PFSK-1 (cell line): Measurements from ENCODE around the gene MTF1.

ENCODE experiments used
- FOXP2 ChIP-seq: optimal IDR thresholded peaks from 2 replicates; pipeline ENCODE3; 2011; ENCODE audit warnings: borderline replicate concordance, control low read depth, inconsistent platforms; ENCODE audit not compliant: insufficient read depth; ENCODE audit errors: extremely low read length, extremely low read depth
- POLR2AphosphoS5 ChIP-seq: IDR thresholded peaks from 2 replicates; pipeline ENCODE4 v1.6.1; 2012; ENCODE audit warnings: low read depth, mild to moderate bottlenecking, control low read depth, low read length, moderate library complexity
- SIN3A ChIP-seq: IDR thresholded peaks from 2 replicates; pipeline ENCODE4 v1.6.1; 2012; ENCODE audit warnings: mild to moderate bottlenecking, low read length, moderate library complexity, borderline replicate concordance; ENCODE audit not compliant: insufficient read depth
- TAF1 ChIP-seq: IDR thresholded peaks from 2 replicates; pipeline ENCODE4 v1.6.1; 2012; ENCODE audit warnings: low read length, control low read depth, borderline replicate concordance; ENCODE audit not compliant: insufficient read depth
- TF ChIP-seq, protein P1 (sequence below), 2 experiments: IDR thresholded peaks; 2 replicates each; pipeline versions ENCODE4 v1.6.1 to v1.8.0; 2011 to 2012; ENCODE audit warnings: low read depth in 2 of 2, low read length in 2 of 2, control low read depth in 1 of 2, inconsistent platforms in 1 of 2, mild to moderate bottlenecking in 1 of 2, moderate library complexity in 1 of 2; ENCODE audit not compliant: insufficient read depth in 1 of 2

The MTF1 gene

DNA sequence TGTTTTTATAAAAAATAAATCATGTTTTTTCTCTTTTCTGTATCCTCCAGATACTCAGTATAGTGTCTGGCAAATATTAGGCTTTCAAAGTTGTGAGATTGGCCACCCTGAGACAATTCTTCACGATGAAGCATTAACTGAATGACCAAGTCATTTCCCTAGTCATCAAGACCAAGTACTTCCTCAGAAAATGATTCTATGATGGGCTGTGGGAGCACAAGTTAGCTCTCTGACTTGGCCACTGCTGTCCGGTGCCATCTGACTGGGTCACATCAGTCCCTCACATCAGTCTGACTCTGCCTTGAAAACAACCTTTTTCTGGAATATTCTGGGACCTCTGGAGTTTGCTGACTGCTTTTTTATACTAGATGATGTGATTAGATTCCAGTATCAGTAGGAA lies 37.9 kb downstream of the MTF1 start:
- TF ChIP-seq TAF1 (no peak), SIN3A (no peak), POLR2AphosphoS5 (no peak), FOXP2 (no peak)
- TF ChIP-seq, protein P1, sequence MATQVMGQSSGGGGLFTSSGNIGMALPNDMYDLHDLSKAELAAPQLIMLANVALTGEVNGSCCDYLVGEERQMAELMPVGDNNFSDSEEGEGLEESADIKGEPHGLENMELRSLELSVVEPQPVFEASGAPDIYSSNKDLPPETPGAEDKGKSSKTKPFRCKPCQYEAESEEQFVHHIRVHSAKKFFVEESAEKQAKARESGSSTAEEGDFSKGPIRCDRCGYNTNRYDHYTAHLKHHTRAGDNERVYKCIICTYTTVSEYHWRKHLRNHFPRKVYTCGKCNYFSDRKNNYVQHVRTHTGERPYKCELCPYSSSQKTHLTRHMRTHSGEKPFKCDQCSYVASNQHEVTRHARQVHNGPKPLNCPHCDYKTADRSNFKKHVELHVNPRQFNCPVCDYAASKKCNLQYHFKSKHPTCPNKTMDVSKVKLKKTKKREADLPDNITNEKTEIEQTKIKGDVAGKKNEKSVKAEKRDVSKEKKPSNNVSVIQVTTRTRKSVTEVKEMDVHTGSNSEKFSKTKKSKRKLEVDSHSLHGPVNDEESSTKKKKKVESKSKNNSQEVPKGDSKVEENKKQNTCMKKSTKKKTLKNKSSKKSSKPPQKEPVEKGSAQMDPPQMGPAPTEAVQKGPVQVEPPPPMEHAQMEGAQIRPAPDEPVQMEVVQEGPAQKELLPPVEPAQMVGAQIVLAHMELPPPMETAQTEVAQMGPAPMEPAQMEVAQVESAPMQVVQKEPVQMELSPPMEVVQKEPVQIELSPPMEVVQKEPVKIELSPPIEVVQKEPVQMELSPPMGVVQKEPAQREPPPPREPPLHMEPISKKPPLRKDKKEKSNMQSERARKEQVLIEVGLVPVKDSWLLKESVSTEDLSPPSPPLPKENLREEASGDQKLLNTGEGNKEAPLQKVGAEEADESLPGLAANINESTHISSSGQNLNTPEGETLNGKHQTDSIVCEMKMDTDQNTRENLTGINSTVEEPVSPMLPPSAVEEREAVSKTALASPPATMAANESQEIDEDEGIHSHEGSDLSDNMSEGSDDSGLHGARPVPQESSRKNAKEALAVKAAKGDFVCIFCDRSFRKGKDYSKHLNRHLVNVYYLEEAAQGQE (IDR thresholded peaks at IDR 0.05; ENCODE audit: insufficient read depth in 1 of 2, low read depth in 2 of 2, low read length in 2 of 2) = no peak

DNA sequence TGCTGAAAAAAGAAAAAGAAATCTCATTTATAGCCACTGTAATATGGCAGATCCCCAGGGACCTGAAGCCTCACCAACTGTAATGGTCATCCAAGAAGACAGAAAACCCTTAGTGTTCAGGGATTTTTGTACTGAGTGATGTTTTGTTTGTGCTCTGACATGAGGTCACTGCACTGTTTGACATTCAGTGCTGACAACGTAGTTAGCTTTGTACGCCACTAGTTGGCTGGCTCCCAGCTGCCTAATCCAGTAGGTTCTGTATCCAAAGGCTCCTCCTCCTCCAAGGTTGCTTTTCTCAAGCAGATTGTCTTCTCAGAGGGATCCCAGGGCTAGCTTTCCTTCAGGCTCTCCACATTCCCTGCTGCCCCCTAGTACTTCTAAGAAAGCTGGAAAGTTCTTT lies 41.9 kb downstream of the MTF1 start:
- TF ChIP-seq SIN3A (no peak), FOXP2 (no peak), POLR2AphosphoS5 (no peak), TAF1 (no peak)
- TF ChIP-seq, protein P1 (IDR thresholded peaks at IDR 0.05; ENCODE audit: insufficient read depth in 1 of 2, low read depth in 2 of 2, low read length in 2 of 2) = no peak

DNA sequence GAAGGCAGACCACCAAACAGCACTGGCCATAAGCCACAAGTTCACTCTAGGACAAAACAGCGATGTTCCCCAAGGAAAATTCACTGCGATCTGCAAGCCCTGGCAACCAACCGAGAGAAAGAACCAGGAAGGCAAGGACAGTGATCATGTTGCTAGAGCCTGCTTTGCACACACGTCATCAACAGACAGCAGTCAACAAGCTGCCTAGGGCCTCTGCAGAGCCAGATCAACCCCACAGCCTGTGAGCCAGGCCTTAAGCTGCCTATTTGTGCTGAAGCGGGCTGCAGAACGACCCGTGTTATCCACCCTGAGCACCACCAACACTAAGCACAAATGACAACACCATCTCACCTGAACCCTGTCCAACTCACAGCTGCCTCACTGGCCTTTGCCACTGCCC lies 45.1 kb downstream of the MTF1 start:
- no peak for TF ChIP-seq POLR2AphosphoS5
- TF ChIP-seq SIN3A = no peak
- TF ChIP-seq, protein P1 (IDR thresholded peaks at IDR 0.05; ENCODE audit: insufficient read depth in 1 of 2, low read depth in 2 of 2, low read length in 2 of 2) = no peak
- TF ChIP-seq TAF1 = no peak
- TF ChIP-seq FOXP2 = no peak

DNA sequence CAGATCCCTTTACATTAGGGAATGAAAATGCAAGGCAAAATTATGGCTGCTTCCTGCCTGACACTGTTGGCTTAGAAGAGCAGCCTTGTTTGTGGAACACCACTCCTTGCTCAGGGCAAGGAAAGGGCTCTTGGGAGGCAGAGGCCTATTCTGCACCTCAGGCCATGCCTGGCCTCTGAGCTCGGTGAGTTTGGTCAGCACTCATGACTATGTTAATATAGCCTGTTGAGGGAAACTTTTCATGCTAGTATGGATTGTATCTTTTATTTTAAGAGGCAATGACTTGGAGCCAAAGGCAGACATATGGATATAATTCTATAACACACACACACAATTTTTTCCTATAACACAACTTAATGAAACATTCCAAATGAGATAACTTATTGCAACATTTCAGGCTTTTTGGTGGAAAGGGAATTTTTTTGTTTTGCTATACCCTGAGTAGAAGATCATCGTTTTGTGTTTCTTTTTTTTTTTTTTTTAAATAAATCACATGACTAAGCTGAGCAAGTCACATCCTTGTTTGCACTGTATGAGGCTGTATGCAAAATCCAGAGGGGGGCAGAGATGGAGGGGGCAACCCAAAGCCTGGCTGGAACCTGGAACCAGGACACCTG lies 45.8 kb downstream of the MTF1 start:
- TF ChIP-seq, protein P1 (IDR thresholded peaks at IDR 0.05; ENCODE audit: insufficient read depth in 1 of 2, low read depth in 2 of 2, low read length in 2 of 2) = no peak
- TF ChIP-seq POLR2AphosphoS5 = no peak
- TF ChIP-seq TAF1 = no peak
- no peak for TF ChIP-seq SIN3A
- TF ChIP-seq FOXP2 = no peak
